DND-41 (cell line): ENCODE data around the gene DNAH8.
A peak's percentile ranks its signal among the peaks of the same experiment; 100 is the strongest.

Experiments
- ATAC-seq: fragments of 200-7000 bp; cut with Tn5 transposase; 3 replicates; pipeline ENCODE4 v1.9.1; 2021; ENCODE audit warnings: low read depth; ENCODE audit not compliant: insufficient read depth
- DNase-seq: peaks from one replicate; pipeline ENCODE4 v3.0.0-alpha.2; 2020
- H2AFZ ChIP-seq: 2 replicates; pipeline ENCODE4 v1.6.0; 2012; ENCODE audit warnings: low read depth, low read length
- H3K27ac ChIP-seq: 2 replicates; pipeline ENCODE4 v1.5.1; 2012; ENCODE audit warnings: low read length, inconsistent platforms
- H3K27me3 ChIP-seq: fragments of 200-600 bp; sonication (generic); 2 replicates; pipeline ENCODE4 v1.6.0; 2012; ENCODE audit warnings: low read length, mild to moderate bottlenecking, inconsistent platforms; ENCODE audit not compliant: insufficient read depth, poor library complexity
- H3K36me3 ChIP-seq: 2 replicates; pipeline ENCODE4 v1.5.1; 2012; ENCODE audit warnings: low read length, inconsistent platforms; ENCODE audit not compliant: insufficient read depth
- H3K4me1 ChIP-seq: 2 replicates; pipeline ENCODE4 v1.5.1; 2012; ENCODE audit warnings: mild to moderate bottlenecking, low read length; ENCODE audit not compliant: insufficient read depth
- H3K4me2 ChIP-seq: 2 replicates; pipeline ENCODE4 v1.6.0; 2012; ENCODE audit warnings: mild to moderate bottlenecking, moderate library complexity, low read length, inconsistent platforms; ENCODE audit not compliant: insufficient read depth
- H3K4me3 ChIP-seq, 2 experiments: fragments of 200-600 bp in 1 of 2; shearing (Covaris generic) in 1 of 2; 2 replicates each; pipeline ENCODE4 v1.5.1; 2012 to 2016; ENCODE audit warnings: inconsistent platforms in 2 of 2, low read length in 2 of 2, mild to moderate bottlenecking in 2 of 2, low read depth in 1 of 2, moderate library complexity in 1 of 2
- H3K79me2 ChIP-seq: 2 replicates; pipeline ENCODE4 v1.6.0; 2012; ENCODE audit warnings: low read length, inconsistent platforms; ENCODE audit not compliant: insufficient read depth
- H3K9ac ChIP-seq: 2 replicates; pipeline ENCODE4 v1.6.0; 2012; ENCODE audit warnings: low read depth, mild to moderate bottlenecking, inconsistent platforms, low read length, moderate library complexity
- H3K9me3 ChIP-seq: 2 replicates; pipeline ENCODE4 v1.5.1; 2012; ENCODE audit warnings: low read length, moderate library complexity, mild to moderate bottlenecking, inconsistent platforms; ENCODE audit not compliant: insufficient read depth, severe bottlenecking
- H4K20me1 ChIP-seq: 2 replicates; pipeline ENCODE4 v1.6.0; 2012; ENCODE audit warnings: low read length; ENCODE audit not compliant: insufficient read depth
- EZH2 ChIP-seq: IDR thresholded peaks from 3 replicates; pipeline ENCODE4 v1.6.1; 2012; ENCODE audit warnings: borderline replicate concordance, low read depth, mild to moderate bottlenecking, moderate library complexity, low read length, inconsistent platforms; ENCODE audit not compliant: severe bottlenecking
- TF ChIP-seq, protein P1 (sequence below): IDR thresholded peaks from 2 replicates; pipeline ENCODE4 v1.5.1; 2012; ENCODE audit warnings: borderline replicate concordance, low read length, moderate library complexity, mild to moderate bottlenecking; ENCODE audit not compliant: poor library complexity, severe bottlenecking; ENCODE audit errors: extremely low read depth

The DNAH8 gene

GRCh38 chr6:38933426-38933825 lies 218.3 kb downstream of the DNAH8 start:
- no peaks in the 10 kb centered on the region for H3K9me3 ChIP-seq
- H3K79me2 ChIP-seq = no peaks in the 10 kb centered on the region
- no peak overlapping the region for H2AFZ ChIP-seq
- no peaks in the 10 kb centered on the region for H4K20me1 ChIP-seq
- no peak overlapping the region for H3K4me2 ChIP-seq
- no peak for ATAC-seq
- no peak overlapping the region for H3K4me3 ChIP-seq
- H3K4me1 ChIP-seq = no peaks in the 10 kb centered on the region
- no peak overlapping the region for H3K27ac ChIP-seq
- H3K9ac ChIP-seq = no peak overlapping the region
- DNase-seq = no peak
- H3K36me3 ChIP-seq = no peaks in the 10 kb centered on the region
- H3K27me3 ChIP-seq = peaks cover 6% of the 10 kb centered on the region
- no peak for TF ChIP-seq EZH2
- TF ChIP-seq, protein P1, sequence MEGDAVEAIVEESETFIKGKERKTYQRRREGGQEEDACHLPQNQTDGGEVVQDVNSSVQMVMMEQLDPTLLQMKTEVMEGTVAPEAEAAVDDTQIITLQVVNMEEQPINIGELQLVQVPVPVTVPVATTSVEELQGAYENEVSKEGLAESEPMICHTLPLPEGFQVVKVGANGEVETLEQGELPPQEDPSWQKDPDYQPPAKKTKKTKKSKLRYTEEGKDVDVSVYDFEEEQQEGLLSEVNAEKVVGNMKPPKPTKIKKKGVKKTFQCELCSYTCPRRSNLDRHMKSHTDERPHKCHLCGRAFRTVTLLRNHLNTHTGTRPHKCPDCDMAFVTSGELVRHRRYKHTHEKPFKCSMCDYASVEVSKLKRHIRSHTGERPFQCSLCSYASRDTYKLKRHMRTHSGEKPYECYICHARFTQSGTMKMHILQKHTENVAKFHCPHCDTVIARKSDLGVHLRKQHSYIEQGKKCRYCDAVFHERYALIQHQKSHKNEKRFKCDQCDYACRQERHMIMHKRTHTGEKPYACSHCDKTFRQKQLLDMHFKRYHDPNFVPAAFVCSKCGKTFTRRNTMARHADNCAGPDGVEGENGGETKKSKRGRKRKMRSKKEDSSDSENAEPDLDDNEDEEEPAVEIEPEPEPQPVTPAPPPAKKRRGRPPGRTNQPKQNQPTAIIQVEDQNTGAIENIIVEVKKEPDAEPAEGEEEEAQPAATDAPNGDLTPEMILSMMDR = peak; percentile 42

- Histone ChIP-seq H3K9me3 (no peaks in the 10 kb centered on the region), H3K79me2 (no peaks in the 10 kb centered on the region), H2AFZ (no peak overlapping the region), H3K4me2 (no peak overlapping the region), H3K27ac (no peak overlapping the region), H3K4me1 (no peaks in the 10 kb centered on the region), H3K4me3 (no peak overlapping the region), H3K27me3 (peaks cover 6% of the 10 kb centered on the region), H3K9ac (no peak overlapping the region), H3K36me3 (no peaks in the 10 kb centered on the region), H4K20me1 (no peaks in the 10 kb centered on the region)
- TF ChIP-seq EZH2 = no peak
- TF ChIP-seq, protein P1 = no peak
- ATAC-seq (no peak), DNase-seq (no peak)
Observed at GRCh38 chr6:38935051-38935450, 219.9 kb downstream of the DNAH8 start.

DNA sequence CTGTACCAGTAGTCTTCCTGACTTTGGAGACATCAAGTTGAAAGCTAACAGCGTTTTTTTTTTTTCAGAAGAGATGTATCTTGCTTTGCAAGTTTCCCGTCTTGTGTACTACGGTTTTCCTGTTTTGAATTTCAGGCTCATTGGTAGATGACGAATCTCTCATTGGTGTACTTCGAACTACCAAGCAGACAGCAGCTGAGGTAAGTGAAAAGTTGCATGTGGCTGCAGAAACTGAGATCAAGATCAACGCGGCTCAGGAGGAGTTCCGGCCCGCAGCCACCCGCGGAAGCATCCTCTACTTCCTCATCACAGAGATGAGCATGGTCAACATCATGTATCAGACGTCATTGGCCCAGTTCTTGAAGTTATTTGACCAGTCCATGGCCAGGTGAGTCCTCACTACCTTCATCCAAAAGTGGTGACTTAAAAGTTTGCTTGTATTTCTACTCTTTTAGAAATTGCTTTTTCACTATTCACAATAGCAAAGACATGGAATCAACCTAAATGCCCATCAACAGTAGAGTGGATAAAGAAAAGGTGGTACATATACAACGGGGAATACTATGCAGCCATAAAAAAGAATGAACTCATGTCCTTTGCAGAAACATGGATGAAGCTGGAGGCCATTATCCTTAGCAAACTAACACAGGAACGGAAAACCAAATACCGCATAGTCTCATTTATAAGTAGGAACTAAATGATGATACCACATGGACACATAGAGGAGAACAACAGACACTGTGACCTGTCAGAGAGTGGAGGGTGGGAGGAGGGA lies 222.9 kb downstream of the DNAH8 start:
- TF ChIP-seq, protein P1 = no peak
- TF ChIP-seq EZH2 = no peak
- no peak for DNase-seq
- H3K9me3 ChIP-seq = no peaks in the 10 kb centered on the region
- H3K4me2 ChIP-seq = no peak overlapping the region
- H3K27ac ChIP-seq = no peak overlapping the region
- H2AFZ ChIP-seq = no peak overlapping the region
- no peaks in the 10 kb centered on the region for H3K79me2 ChIP-seq
- no peaks in the 10 kb centered on the region for H3K36me3 ChIP-seq
- H4K20me1 ChIP-seq = no peaks in the 10 kb centered on the region
- H3K9ac ChIP-seq = no peak overlapping the region
- peaks cover 3% of the 10 kb centered on the region for H3K27me3 ChIP-seq
- H3K4me3 ChIP-seq = no peak overlapping the region
- H3K4me1 ChIP-seq = no peaks in the 10 kb centered on the region
- ATAC-seq = no peak
